ENCODE results near the gene DSCAML1. TPM values are rescaled to one million over a fixed set of nuclear protein-coding genes. Genes with fewer than 3 reads are reported as not detected.

Gene DSCAML1
- total and polyA plus RNA-seq, 7 experiments from 2014 or later, result 0.17 to 1.3 (median 0.60) TPM; not detected in 2

GRCh38 chr11:117424781-117425180 is 372.2 kb downstream of the DSCAML1 start:
- no peak overlapping the region for H3K4me3 Mint-ChIP-seq
- CTCF ChIA-PET, result interaction anchor here (2.4 kb wide), 1 partner anchor 522 kb away, joined by 11 read pairs; no protein-coding TSS in a partner anchor
- H3K4me1 ChIP-seq (ENCODE audit: control insufficient read depth in 2 of 2, insufficient read depth in 2 of 2, low read length in 2 of 2), result no peaks in the 10 kb centered on the region
- no peak overlapping the region for H3K27ac ChIP-seq (ENCODE audit: low read depth, low read length)
- H3K4me3 ChIP-seq (ENCODE audit: low read length), result no peak overlapping the region
- H3K9me3 ChIP-seq (ENCODE audit: control insufficient read depth in 2 of 3, low read length in 3 of 3), result no peaks in the 10 kb centered on the region
- H3K27ac Mint-ChIP-seq, result no peak overlapping the region
- peaks cover 0 to 15% (median 3%) of the 10 kb centered on the region in 5 donors for H3K27me3 Mint-ChIP-seq
- ATAC-seq (no peak), DNase-seq (no peak)
- no peaks in the 10 kb centered on the region for H3K36me3 ChIP-seq (ENCODE audit: control insufficient read depth in 2 of 3, insufficient read depth in 3 of 3, low read length in 3 of 3)
- no peaks in the 10 kb centered on the region for H3K36me3 Mint-ChIP-seq
- intact Hi-C loops (cut with micrococcal nuclease), result loop anchor here in 1 of 2 donors (5.0 to 10.0 kb wide), 2 partner anchors 520 to 628 kb away; no protein-coding TSS in a partner anchor
- POLR2A ChIA-PET, result no interaction called here
- no peaks in the 10 kb centered on the region for H3K27me3 ChIP-seq (ENCODE audit: control insufficient read depth in 2 of 2, insufficient read depth in 2 of 2, low read length in 2 of 2)
- H3K9me3 Mint-ChIP-seq, result no peaks in the 10 kb centered on the region
- H3K4me1 Mint-ChIP-seq, result peaks cover 0 to 13% (median 10%) of the 10 kb centered on the region in 7 donors

GRCh38 chr11:117423046-117423575 is 373.9 kb downstream of the DSCAML1 start:
- Histone ChIP-seq H3K27ac (ENCODE audit: low read depth, low read length) (no peak overlapping the region), H3K4me1 (ENCODE audit: control insufficient read depth in 2 of 2, insufficient read depth in 2 of 2, low read length in 2 of 2) (no peaks in the 10 kb centered on the region), H3K36me3 (ENCODE audit: control insufficient read depth in 2 of 3, insufficient read depth in 3 of 3, low read length in 3 of 3) (no peaks in the 10 kb centered on the region), H3K27me3 (ENCODE audit: control insufficient read depth in 2 of 2, insufficient read depth in 2 of 2, low read length in 2 of 2) (no peaks in the 10 kb centered on the region), H3K9me3 (ENCODE audit: control insufficient read depth in 2 of 3, low read length in 3 of 3) (no peaks in the 10 kb centered on the region), H3K4me3 (ENCODE audit: low read length) (no peak overlapping the region)
- H3K36me3 Mint-ChIP-seq, result no peaks in the 10 kb centered on the region
- intact Hi-C loops (cut with micrococcal nuclease), result loop anchor here in 1 of 2 donors (10.0 kb wide), 1 partner anchor 522 kb away; no protein-coding TSS in a partner anchor
- ChIA-PET CTCF (interaction anchor here (1.4 kb wide), 1 partner anchor 748 kb away, joined by 4 read pairs; no protein-coding TSS in a partner anchor), POLR2A (no interaction called here)
- DNase-seq (no peak), ATAC-seq (no peak)
- H3K9me3 Mint-ChIP-seq, result no peaks in the 10 kb centered on the region
- H3K27ac Mint-ChIP-seq, result no peak overlapping the region
- H3K4me1 Mint-ChIP-seq, result peaks cover 0 to 13% (median 10%) of the 10 kb centered on the region in 7 donors
- peaks cover 0 to 15% (median 3%) of the 10 kb centered on the region in 5 donors for H3K27me3 Mint-ChIP-seq
- H3K4me3 Mint-ChIP-seq, result no peak overlapping the region

GRCh38 chr11:117421476-117421875 is 375.5 kb downstream of the DSCAML1 start:
- Mint-ChIP-seq H3K27me3 (peaks cover 0 to 10% (median 3%) of the 10 kb centered on the region in 5 donors), H3K27ac (no peak overlapping the region), H3K4me1 (peaks cover 0 to 8% (median 5%) of the 10 kb centered on the region in 7 donors), H3K9me3 (no peaks in the 10 kb centered on the region), H3K36me3 (no peaks in the 10 kb centered on the region), H3K4me3 (no peak overlapping the region)
- Histone ChIP-seq H3K9me3 (ENCODE audit: control insufficient read depth in 2 of 3, low read length in 3 of 3) (no peaks in the 10 kb centered on the region), H3K4me3 (ENCODE audit: low read length) (no peak overlapping the region), H3K27me3 (ENCODE audit: control insufficient read depth in 2 of 2, insufficient read depth in 2 of 2, low read length in 2 of 2) (no peaks in the 10 kb centered on the region), H3K4me1 (ENCODE audit: control insufficient read depth in 2 of 2, insufficient read depth in 2 of 2, low read length in 2 of 2) (no peaks in the 10 kb centered on the region), H3K27ac (ENCODE audit: low read depth, low read length) (no peak overlapping the region), H3K36me3 (ENCODE audit: control insufficient read depth in 2 of 3, insufficient read depth in 3 of 3, low read length in 3 of 3) (no peaks in the 10 kb centered on the region)
- intact Hi-C loops (cut with micrococcal nuclease), result loop anchor here in 1 of 2 donors (10.0 kb wide), 1 partner anchor 523 kb away; no protein-coding TSS in a partner anchor
- POLR2A ChIA-PET, result no interaction called here
- no peak for DNase-seq
- ATAC-seq, result no peak
- CTCF ChIA-PET, result no interaction called here

GRCh38 chr11:117421041-117421440 is 376.0 kb downstream of the DSCAML1 start:
- no peaks in the 10 kb centered on the region for H3K4me1 ChIP-seq (ENCODE audit: control insufficient read depth in 2 of 2, insufficient read depth in 2 of 2, low read length in 2 of 2)
- no peaks in the 10 kb centered on the region for H3K36me3 ChIP-seq (ENCODE audit: control insufficient read depth in 2 of 3, insufficient read depth in 3 of 3, low read length in 3 of 3)
- intact Hi-C loops (cut with micrococcal nuclease), result loop anchor here in 1 of 2 donors (10.0 kb wide), 1 partner anchor 524 kb away; no protein-coding TSS in a partner anchor
- ATAC-seq (no peak), DNase-seq (no peak)
- H3K27ac ChIP-seq (ENCODE audit: low read depth, low read length), result no peak overlapping the region
- no peaks in the 10 kb centered on the region for H3K27me3 ChIP-seq (ENCODE audit: control insufficient read depth in 2 of 2, insufficient read depth in 2 of 2, low read length in 2 of 2)
- POLR2A ChIA-PET, result no interaction called here
- H3K9me3 ChIP-seq (ENCODE audit: control insufficient read depth in 2 of 3, low read length in 3 of 3), result no peaks in the 10 kb centered on the region
- no peak overlapping the region for H3K4me3 ChIP-seq (ENCODE audit: low read length)
- no peaks in the 10 kb centered on the region for H3K36me3 Mint-ChIP-seq
- CTCF ChIA-PET, result no interaction called here
- peaks cover 0 to 4% (median under 1%) of the 10 kb centered on the region in 7 donors for H3K4me1 Mint-ChIP-seq
- no peak overlapping the region for H3K4me3 Mint-ChIP-seq
- no peaks in the 10 kb centered on the region for H3K9me3 Mint-ChIP-seq
- H3K27ac Mint-ChIP-seq, result no peak overlapping the region
- peaks cover 0 to 9% (median 3%) of the 10 kb centered on the region in 5 donors for H3K27me3 Mint-ChIP-seq

GRCh38 chr11:117420598-117420997 is 376.4 kb downstream of the DSCAML1 start:
- Histone ChIP-seq H3K27me3 (ENCODE audit: control insufficient read depth in 2 of 2, insufficient read depth in 2 of 2, low read length in 2 of 2) (no peaks in the 10 kb centered on the region), H3K4me1 (ENCODE audit: control insufficient read depth in 2 of 2, insufficient read depth in 2 of 2, low read length in 2 of 2) (no peaks in the 10 kb centered on the region), H3K4me3 (ENCODE audit: low read length) (no peak overlapping the region), H3K9me3 (ENCODE audit: control insufficient read depth in 2 of 3, low read length in 3 of 3) (no peaks in the 10 kb centered on the region), H3K36me3 (ENCODE audit: control insufficient read depth in 2 of 3, insufficient read depth in 3 of 3, low read length in 3 of 3) (no peaks in the 10 kb centered on the region), H3K27ac (ENCODE audit: low read depth, low read length) (no peak overlapping the region)
- Mint-ChIP-seq H3K4me1 (peaks cover 0 to 2% (median 0%) of the 10 kb centered on the region in 7 donors), H3K27me3 (peaks cover 0 to 5% (median 3%) of the 10 kb centered on the region in 5 donors), H3K27ac (no peak overlapping the region), H3K9me3 (peaks cover 0 to 2% (median 0%) of the 10 kb centered on the region in 11 donors), H3K36me3 (no peaks in the 10 kb centered on the region), H3K4me3 (no peak overlapping the region)
- no peak for DNase-seq
- intact Hi-C loops (cut with micrococcal nuclease), result loop anchor here in 1 of 2 donors (10.0 kb wide), 1 partner anchor 524 kb away; no protein-coding TSS in a partner anchor
- ChIA-PET CTCF (interaction anchor here (0.7 kb wide), 1 partner anchor 141 kb away, joined by 3 read pairs; no protein-coding TSS in a partner anchor), POLR2A (no interaction called here)
- ATAC-seq, result no peak

- CTCF ChIA-PET, result interaction anchor here (0.7 kb wide), 1 partner anchor 140 kb away, joined by 3 read pairs; no protein-coding TSS in a partner anchor
- no peaks in the 10 kb centered on the region for H3K9me3 ChIP-seq (ENCODE audit: control insufficient read depth in 2 of 3, low read length in 3 of 3)
- no peaks in the 10 kb centered on the region for H3K36me3 ChIP-seq (ENCODE audit: control insufficient read depth in 2 of 3, insufficient read depth in 3 of 3, low read length in 3 of 3)
- Mint-ChIP-seq H3K27me3 (peaks cover 0 to 5% (median 3%) of the 10 kb centered on the region in 5 donors), H3K4me3 (no peak overlapping the region), H3K27ac (no peak overlapping the region), H3K4me1 (peaks cover 0 to 2% (median 0%) of the 10 kb centered on the region in 7 donors), H3K9me3 (peaks cover 0 to 2% (median 0%) of the 10 kb centered on the region in 11 donors), H3K36me3 (no peaks in the 10 kb centered on the region)
- H3K27ac ChIP-seq (ENCODE audit: low read depth, low read length), result no peak overlapping the region
- DNase-seq (no peak), ATAC-seq (no peak)
- no peak overlapping the region for H3K4me3 ChIP-seq (ENCODE audit: low read length)
- H3K27me3 ChIP-seq (ENCODE audit: control insufficient read depth in 2 of 2, insufficient read depth in 2 of 2, low read length in 2 of 2), result no peaks in the 10 kb centered on the region
- intact Hi-C loops (cut with micrococcal nuclease), result loop anchor here in 1 of 2 donors (10.0 kb wide), 1 partner anchor 525 kb away; no protein-coding TSS in a partner anchor
- H3K4me1 ChIP-seq (ENCODE audit: control insufficient read depth in 2 of 2, insufficient read depth in 2 of 2, low read length in 2 of 2), result no peaks in the 10 kb centered on the region
- POLR2A ChIA-PET, result no interaction called here
Measured at GRCh38 chr11:117420143-117420485, 376.9 kb downstream of the DSCAML1 start.
